ENCODE results near the gene NCK2. TPM values are rescaled to one million over a fixed set of nuclear protein-coding genes. Genes with fewer than 3 reads are reported as not detected.

Gene NCK2
- polyA plus RNA-seq, 2 of the 4 experiments (the other 2 are of a cell fraction), result 17.1 to 17.8 TPM

GRCh38 chr2:105721991-105722511, 22.7 kb upstream of the NCK2 start:
- CTCF ChIA-PET, result no interaction called here
- H3K27ac ChIP-seq, result no peak overlapping the region
- FAIRE-seq, result no peak
- no peak overlapping the region for H3K4me2 ChIP-seq
- no peaks in the 10 kb centered on the region for H3K4me1 ChIP-seq
- H3K9me3 ChIP-seq, result peaks cover under 1% of the 10 kb centered on the region; the same call in 1 of the 3 replicates
- no peak for TF ChIP-seq BCL3 (IDR thresholded peaks at IDR 0.05)
- no peak for TF ChIP-seq JUN (IDR thresholded peaks at IDR 0.05)
- no peak for TF ChIP-seq RAD21 (conservative IDR thresholded peaks at IDR 0.05 in 1 of 2, IDR thresholded peaks at IDR 0.05 in 1 of 2)
- no peak for TF ChIP-seq ESRRA (IDR thresholded peaks at IDR 0.05; ENCODE audit: borderline replicate concordance, low read length)
- no peak for TF ChIP-seq POLR2A (IDR thresholded peaks at IDR 0.05; ENCODE audit: low read length)
- TF ChIP-seq RFX5 (IDR thresholded peaks at IDR 0.05), result no peak
- no peak for TF ChIP-seq FOXS1 (CRISPR knock-in tag; IDR thresholded peaks at IDR 0.05)
- no peak for TF ChIP-seq BHLHE40 (IDR thresholded peaks at IDR 0.05; ENCODE audit: low read depth, low read length)
- no peak for TF ChIP-seq HEYL (CRISPR knock-in tag; IDR thresholded peaks at IDR 0.05)
- TF ChIP-seq USF2 (IDR thresholded peaks at IDR 0.05), result no peak
- no peak for TF ChIP-seq CTCF (IDR thresholded peaks at IDR 0.05)
- TF ChIP-seq RNF2 (IDR thresholded peaks at IDR 0.05; ENCODE audit: borderline replicate concordance, low read depth), result no peak
- TF ChIP-seq POLR2AphosphoS2 (conservative IDR thresholded peaks at IDR 0.05; ENCODE audit: low read length), result no peak
- TF ChIP-seq KDM1A (IDR thresholded peaks at IDR 0.05; ENCODE audit: low read depth), result no peak
- TF ChIP-seq PHF8 (IDR thresholded peaks at IDR 0.05; ENCODE audit: borderline replicate concordance, low read depth), result no peak
- TF ChIP-seq MAX (IDR thresholded peaks at IDR 0.05), result no peak
- no peak for TF ChIP-seq CHD2 (IDR thresholded peaks at IDR 0.05; ENCODE audit: low read length, partially characterized antibody)
- no peak for TF ChIP-seq CHD4 (IDR thresholded peaks at IDR 0.05; ENCODE audit: borderline replicate concordance)
- TF ChIP-seq KDM5A (IDR thresholded peaks at IDR 0.05), result no peak
- no peak for DNase-seq (ENCODE audit: low read depth in 1 of 2, low spot score in 1 of 2)
- ATAC-seq, result no peak
- 62% methylated on average over 8 of the region's 8 CpGs for WGBS (ENCODE audit: missing lambda C conversion rate)
- POLR2A ChIA-PET, result no interaction called here
- no peak overlapping the region for H3K4me3 ChIP-seq

GRCh38 chr2:105722726-105723297, 21.9 kb upstream of the NCK2 start:
- POLR2A ChIA-PET, result no interaction called here
- CTCF ChIA-PET, result no interaction called here
- DNase-seq (ENCODE audit: low read depth in 1 of 2, low spot score in 1 of 2), result no peak
- Histone ChIP-seq H3K4me2 (no peak overlapping the region), H3K4me1 (no peaks in the 10 kb centered on the region), H3K4me3 (no peak overlapping the region), H3K27ac (no peak overlapping the region), H3K9me3 (peaks cover 6% of the 10 kb centered on the region; the same call in 1 of the 3 replicates)
- TF ChIP-seq SMC3 (IDR thresholded peaks at IDR 0.05) (no peak), RAD21 (conservative IDR thresholded peaks at IDR 0.05 in 1 of 2, IDR thresholded peaks at IDR 0.05 in 1 of 2) (no peak)
- ATAC-seq, result peak in 1 of 2 experiments; percentile 42; a peak in 2 of 6 replicates
- no peak for FAIRE-seq
- WGBS (ENCODE audit: missing lambda C conversion rate), result 85% methylated on average over 11 of the region's 11 CpGs

Data from A549 (cell line).